ENCODE results near the gene NCAPG. TPM values are rescaled to one million over a fixed set of nuclear protein-coding genes. Genes with fewer than 3 reads are reported as not detected.
"Not testable (repeated sequence)": the region's sequence is repeated elsewhere in the genome, so short reads cannot be mapped to it uniquely, and the experiment has no call there.

NCAPG gene
- total RNA-seq, 4 donors from 2014 or later, result 0.32 to 2.3 (median 0.46) TPM; not detected in 1

DNA sequence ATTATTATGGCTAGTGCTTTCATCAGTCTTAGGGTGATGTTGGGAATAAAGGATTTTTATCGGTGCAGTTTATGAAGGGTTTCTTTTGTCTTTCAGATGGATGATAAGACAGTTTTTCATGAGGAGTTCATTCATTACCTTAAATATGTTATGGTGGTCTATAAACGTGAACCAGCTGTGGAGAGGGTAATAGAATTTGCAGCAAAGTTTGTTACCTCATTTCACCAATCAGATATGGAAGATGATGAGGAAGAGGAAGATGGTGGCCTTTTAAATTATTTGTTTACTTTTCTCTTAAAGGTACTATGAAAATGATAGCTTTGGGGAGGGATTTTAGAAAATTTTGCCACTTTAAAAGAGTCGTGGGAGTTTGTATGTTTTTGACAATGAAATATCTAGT, 1.3 kb downstream of the NCAPG start:
- ATAC-seq (ENCODE audit: low FRiP score), result no peak
- no peak for DNase-seq (ENCODE audit: low spot score)

DNA sequence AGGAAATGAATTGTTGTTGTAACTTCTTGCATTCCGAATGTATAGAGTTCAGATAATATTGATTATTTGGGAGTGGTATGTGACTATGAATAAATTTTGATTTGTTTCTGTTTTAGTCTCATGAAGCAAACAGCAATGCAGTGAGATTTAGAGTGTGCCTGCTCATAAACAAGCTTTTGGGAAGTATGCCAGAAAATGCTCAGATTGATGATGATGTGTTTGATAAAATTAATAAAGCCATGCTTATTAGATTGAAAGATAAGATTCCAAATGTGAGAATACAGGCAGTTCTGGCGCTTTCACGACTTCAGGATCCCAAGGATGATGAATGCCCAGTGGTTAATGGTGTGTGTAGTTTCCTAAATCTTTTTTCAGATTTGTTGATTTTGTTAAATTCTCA, 2.0 kb downstream of the NCAPG start:
- TF ChIP-seq, protein P1, sequence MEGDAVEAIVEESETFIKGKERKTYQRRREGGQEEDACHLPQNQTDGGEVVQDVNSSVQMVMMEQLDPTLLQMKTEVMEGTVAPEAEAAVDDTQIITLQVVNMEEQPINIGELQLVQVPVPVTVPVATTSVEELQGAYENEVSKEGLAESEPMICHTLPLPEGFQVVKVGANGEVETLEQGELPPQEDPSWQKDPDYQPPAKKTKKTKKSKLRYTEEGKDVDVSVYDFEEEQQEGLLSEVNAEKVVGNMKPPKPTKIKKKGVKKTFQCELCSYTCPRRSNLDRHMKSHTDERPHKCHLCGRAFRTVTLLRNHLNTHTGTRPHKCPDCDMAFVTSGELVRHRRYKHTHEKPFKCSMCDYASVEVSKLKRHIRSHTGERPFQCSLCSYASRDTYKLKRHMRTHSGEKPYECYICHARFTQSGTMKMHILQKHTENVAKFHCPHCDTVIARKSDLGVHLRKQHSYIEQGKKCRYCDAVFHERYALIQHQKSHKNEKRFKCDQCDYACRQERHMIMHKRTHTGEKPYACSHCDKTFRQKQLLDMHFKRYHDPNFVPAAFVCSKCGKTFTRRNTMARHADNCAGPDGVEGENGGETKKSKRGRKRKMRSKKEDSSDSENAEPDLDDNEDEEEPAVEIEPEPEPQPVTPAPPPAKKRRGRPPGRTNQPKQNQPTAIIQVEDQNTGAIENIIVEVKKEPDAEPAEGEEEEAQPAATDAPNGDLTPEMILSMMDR (IDR thresholded peaks at IDR 0.05), result no peak
- DNase-seq (ENCODE audit: low spot score) (no peak), ATAC-seq (ENCODE audit: low FRiP score) (no peak)

More for the DNA sequence above, 1.3 kb downstream of the NCAPG start:
- TF ChIP-seq, protein P1 (IDR thresholded peaks at IDR 0.05), result no peak

DNA sequence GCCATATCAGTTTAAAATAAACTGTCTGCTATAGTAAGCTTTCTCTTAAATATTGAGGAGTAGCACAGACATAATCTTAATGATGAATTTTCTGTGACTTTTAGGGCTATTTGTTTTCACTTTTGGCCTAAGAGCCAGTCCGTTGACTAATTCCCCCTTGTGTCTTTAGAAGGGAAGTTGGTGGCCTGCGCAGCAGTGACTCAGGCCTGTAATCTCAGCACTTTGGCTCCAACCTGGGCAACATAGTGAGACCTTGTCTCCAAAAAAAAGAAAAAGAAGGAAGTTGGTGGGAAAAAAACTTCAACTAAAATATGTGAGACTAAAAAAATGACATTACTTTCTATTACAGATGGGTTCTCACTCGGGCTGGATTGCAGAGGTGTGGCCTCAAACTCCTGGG, 3.4 kb downstream of the NCAPG start:
- no peak for ATAC-seq (ENCODE audit: low FRiP score)
- DNase-seq (ENCODE audit: low spot score), result no peak
- TF ChIP-seq, protein P1 (IDR thresholded peaks at IDR 0.05), result no peak

DNA sequence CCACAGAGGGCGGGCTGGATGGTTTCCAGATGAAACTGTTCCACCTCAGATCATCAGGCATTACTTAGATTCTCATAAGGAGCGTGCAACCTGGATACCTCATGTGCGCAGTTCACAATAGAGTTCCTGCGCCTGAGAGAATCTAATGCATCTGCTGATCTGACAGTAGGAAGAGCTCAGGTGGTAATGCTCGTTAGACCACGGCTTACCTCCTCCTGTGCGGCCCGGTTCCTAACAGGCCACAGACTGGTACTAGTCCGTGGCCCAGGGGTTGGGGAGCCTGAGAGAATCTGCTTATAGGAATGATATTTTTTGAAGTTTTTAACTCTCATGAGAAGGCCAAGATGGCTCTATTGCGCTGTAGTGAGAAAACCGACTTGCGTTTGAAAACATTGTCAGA, 5.4 kb downstream of the NCAPG start:
- TF ChIP-seq, protein P1 (IDR thresholded peaks at IDR 0.05), result no peak
- ATAC-seq (ENCODE audit: low FRiP score), result no peak
- DNase-seq (ENCODE audit: low spot score), result no peak

DNA sequence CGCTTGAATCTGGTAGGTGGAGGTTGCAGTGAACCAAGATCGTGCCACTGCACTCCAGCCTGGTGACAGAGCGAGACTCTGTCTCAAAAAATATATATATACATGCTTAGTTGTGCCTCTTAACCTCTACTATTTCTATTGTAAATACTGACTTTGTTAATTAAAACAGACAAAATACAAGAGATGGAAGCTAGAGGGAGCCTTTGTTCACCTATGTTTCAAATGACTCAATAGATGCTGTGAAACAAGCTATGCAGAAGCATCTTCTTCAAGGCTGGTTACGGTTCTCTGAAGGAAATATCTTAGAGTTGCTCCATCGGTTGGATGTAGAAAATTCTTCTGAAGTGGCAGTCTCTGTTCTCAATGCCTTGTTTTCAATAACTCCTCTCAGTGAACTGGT, 6.2 kb downstream of the NCAPG start:
- no peak for ATAC-seq (ENCODE audit: low FRiP score)
- DNase-seq (ENCODE audit: low spot score), result no peak
- TF ChIP-seq, protein P1 (IDR thresholded peaks at IDR 0.05), result no peak

DNA sequence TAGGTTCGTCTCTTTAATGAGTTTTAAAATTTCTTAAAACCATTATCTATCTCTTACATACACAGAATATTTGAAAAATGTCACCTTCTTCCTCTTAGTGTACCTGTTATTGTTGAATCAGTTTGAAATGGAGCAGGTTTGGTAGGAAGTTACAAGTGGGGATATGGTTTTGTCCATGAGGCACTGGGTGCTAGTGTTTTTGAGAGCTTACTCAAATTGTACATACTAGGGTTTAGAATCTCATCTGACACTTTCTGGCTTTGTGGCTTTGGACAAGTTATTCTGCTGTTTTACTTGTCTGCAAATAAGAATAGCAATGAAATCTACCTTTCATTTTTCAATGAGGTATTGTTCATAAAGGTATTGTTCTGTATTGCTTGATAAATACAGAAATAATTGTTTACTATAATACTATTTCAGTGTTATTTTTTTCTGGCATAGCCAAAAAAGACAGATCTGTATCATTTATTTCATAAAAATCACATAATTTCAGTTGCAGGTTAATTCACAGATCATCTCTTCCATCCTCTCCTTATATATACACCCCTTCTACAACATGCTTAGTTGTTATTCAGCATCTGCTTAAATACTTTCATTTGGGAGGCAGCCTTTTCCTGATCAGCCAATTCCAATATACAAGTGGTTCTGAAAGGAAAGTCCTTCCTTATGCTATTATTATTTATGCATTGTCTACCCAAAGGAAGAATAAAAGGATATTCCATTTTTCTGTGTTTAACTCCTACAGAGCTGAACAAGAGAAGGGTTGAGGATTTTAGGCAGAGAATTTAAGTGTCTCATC, 13.3 kb downstream of the NCAPG start:
- DNase-seq (ENCODE audit: low spot score) (no peak), ATAC-seq (ENCODE audit: low FRiP score) (no peak)
- TF ChIP-seq, protein P1 (IDR thresholded peaks at IDR 0.05), result no peak

- no peak for DNase-seq (ENCODE audit: low spot score)
- TF ChIP-seq, protein P1 (IDR thresholded peaks at IDR 0.05), result no peak
- no peak for ATAC-seq (ENCODE audit: low FRiP score)
Measured at GRCh38 chr4:17846266-17846665, 35.5 kb downstream of the NCAPG start.

GRCh38 chr4:17850295-17850694, 39.5 kb downstream of the NCAPG start:
- not testable (repeated sequence) for DNase-seq (ENCODE audit: low spot score); ATAC-seq (ENCODE audit: low FRiP score)
